HepG2 (cell line): ENCODE data around the gene CNRIP1. TPM values are rescaled to one million over a fixed set of nuclear protein-coding genes. Genes with fewer than 3 reads are reported as not detected.

Source experiments
- ATM ChIP-seq: fragments of 450-650 bp; IDR thresholded peaks from 2 replicates; pipeline ENCODE4 v1.7.1; 2017; ENCODE audit warnings: mild to moderate bottlenecking, borderline replicate concordance
- HNRNPH1 ChIP-seq: fragments of 200-400 bp; formaldehyde crosslinking; optimal IDR thresholded peaks from 2 replicates; pipeline ENCODE3; 2017; ENCODE audit warnings: mild to moderate bottlenecking, low read depth, low read length
- NR1H2 ChIP-seq: sonication (generic); formaldehyde crosslinking; IDR thresholded peaks from 2 replicates; pipeline ENCODE4 v1.8.1; 2022; ENCODE audit warnings: low read depth, missing genetic modification reagents, borderline replicate concordance
- SIN3B ChIP-seq: fragments of 150-350 bp; IDR thresholded peaks from 2 replicates; pipeline ENCODE4 v1.6.1; 2014; ENCODE audit warnings: low read length
- SOX13 ChIP-seq, 3 experiments: fragments of 450-650 bp in 1 of 3; sonication (generic) in 1 of 3; formaldehyde crosslinking in 1 of 3; IDR thresholded peaks in 2 of 3; conservative IDR thresholded peaks in 1 of 3; 2 replicates each; pipeline versions ENCODE4 v1.5.0 to v1.6.1; 2016 to 2020; ENCODE audit warnings: antibody characterized with exemption in 1 of 3, mild to moderate bottlenecking in 1 of 3, missing compliant biosample characterization in 1 of 3, missing genetic modification reagents in 1 of 3, moderate library complexity in 1 of 3
- TGIF2 ChIP-seq: IDR thresholded peaks from 2 replicates; pipeline ENCODE4 v1.6.1; 2016; ENCODE audit warnings: control low read depth, missing compliant biosample characterization
- ZFP1 ChIP-seq: IDR thresholded peaks from 2 replicates; pipeline ENCODE4 v1.6.1; 2016
- ZNF274 ChIP-seq: sonication (generic); formaldehyde crosslinking; IDR thresholded peaks from 2 replicates; pipeline ENCODE4 v1.5.1; 2020; ENCODE audit warnings: mild to moderate bottlenecking, missing genetic modification reagents
- ZNF382 ChIP-seq: sonication (generic); formaldehyde crosslinking; IDR thresholded peaks from 2 replicates; pipeline ENCODE4 v1.5.0; 2020; ENCODE audit warnings: missing genetic modification reagents, mild to moderate bottlenecking, borderline replicate concordance
- ZNF672 ChIP-seq: sonication (generic); formaldehyde crosslinking; IDR thresholded peaks from 2 replicates; pipeline ENCODE4 v1.8.1; 2022; ENCODE audit warnings: missing genetic modification reagents
- polyA plus RNA-seq, 8 experiments: library from polyadenylated mRNA; depleted of rRNA in 3 of 8; stranded (reverse) in 7 of 8; unstranded in 1 of 8; fragments of >200 nt; fragmentation: Illumina TruSeq in 4 of 8; extraction: Trizol in 4 of 8; gene quantifications; 2 replicates each; pipeline versions ENCODE4 v1.2.1 to v1.2.3, GENCODE V29; 2011 to 2016; ENCODE audit warnings: low read depth in 4 of 8, missing spikeins in 1 of 8, mixed read lengths in 1 of 8; ENCODE audit not compliant: insufficient read depth in 1 of 8
- total RNA-seq, 5 experiments: library from RNA; depleted of rRNA; stranded (reverse); fragments of >200 nt; fragmentation: Illumina TruSeq; extraction: Trizol; gene quantifications; 2 replicates each; pipeline ENCODE4 v1.2.3, GENCODE V29; 2016; ENCODE audit warnings: low read depth in 1 of 5
- TF ChIP-seq, protein P1 (sequence below): sonication (generic); formaldehyde crosslinking; IDR thresholded peaks from 2 replicates; pipeline ENCODE4 v1.4.0; 2020; ENCODE audit warnings: mild to moderate bottlenecking, low read depth, missing genetic modification reagents
- TF ChIP-seq, protein P2 (sequence below): fragments of 450-650 bp; IDR thresholded peaks from 2 replicates; pipeline ENCODE4 v1.6.1; 2017; ENCODE audit warnings: mild to moderate bottlenecking
- TF ChIP-seq, protein P3 (sequence below): sonication (generic); formaldehyde crosslinking; IDR thresholded peaks from 2 replicates; pipeline ENCODE4 v1.9.0; 2022; ENCODE audit warnings: low read depth, missing genetic modification reagents

The CNRIP1 gene
- total and polyA plus RNA-seq, 2 of the 13 experiments (the other 11 are each of a cell fraction or from before 2014, with no cell fraction given) = not detected

DNA sequence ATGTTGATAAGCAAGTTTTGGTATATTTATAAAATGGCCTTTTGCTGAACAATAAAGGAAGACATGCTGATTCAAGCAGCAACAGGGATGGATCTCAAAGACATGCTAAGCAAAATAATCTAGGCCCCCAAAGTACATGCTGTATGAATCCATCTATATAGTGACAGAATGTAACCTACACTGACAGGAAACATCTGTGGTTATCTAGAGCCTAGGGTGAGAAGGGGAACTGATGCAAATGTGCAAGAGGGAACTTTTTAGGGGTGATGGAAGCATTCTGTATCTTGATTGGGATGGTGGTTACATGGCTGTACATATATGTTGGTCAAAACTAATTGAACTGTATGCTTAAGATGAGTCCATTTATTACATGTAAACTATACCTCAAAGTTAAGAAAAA lies 24.2 kb downstream of the CNRIP1 start (continued):
- TF ChIP-seq, protein P1, sequence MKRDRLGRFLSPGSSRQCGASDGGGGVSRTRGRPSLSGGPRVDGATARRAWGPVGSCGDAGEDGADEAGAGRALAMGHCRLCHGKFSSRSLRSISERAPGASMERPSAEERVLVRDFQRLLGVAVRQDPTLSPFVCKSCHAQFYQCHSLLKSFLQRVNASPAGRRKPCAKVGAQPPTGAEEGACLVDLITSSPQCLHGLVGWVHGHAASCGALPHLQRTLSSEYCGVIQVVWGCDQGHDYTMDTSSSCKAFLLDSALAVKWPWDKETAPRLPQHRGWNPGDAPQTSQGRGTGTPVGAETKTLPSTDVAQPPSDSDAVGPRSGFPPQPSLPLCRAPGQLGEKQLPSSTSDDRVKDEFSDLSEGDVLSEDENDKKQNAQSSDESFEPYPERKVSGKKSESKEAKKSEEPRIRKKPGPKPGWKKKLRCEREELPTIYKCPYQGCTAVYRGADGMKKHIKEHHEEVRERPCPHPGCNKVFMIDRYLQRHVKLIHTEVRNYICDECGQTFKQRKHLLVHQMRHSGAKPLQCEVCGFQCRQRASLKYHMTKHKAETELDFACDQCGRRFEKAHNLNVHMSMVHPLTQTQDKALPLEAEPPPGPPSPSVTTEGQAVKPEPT (CRISPR knock-in tag) = no peak
- TF ChIP-seq TGIF2 (CRISPR knock-in tag) (no peak), NR1H2 (CRISPR knock-in tag) (no peak), HNRNPH1 (no peak), ATM (no peak), ZFP1 (no peak), SIN3B (no peak), SOX13 (IDR thresholded peaks at IDR 0.05) (no peak), SOX13 (CRISPR knock-in tag; conservative IDR thresholded peaks at IDR 0.05 in 1 of 2, IDR thresholded peaks at IDR 0.05 in 1 of 2) (no peak), ZNF382 (CRISPR knock-in tag) (no peak), ZNF274 (CRISPR knock-in tag) (no peak), ZNF672 (CRISPR knock-in tag) (no peak)
- TF ChIP-seq, protein P2, sequence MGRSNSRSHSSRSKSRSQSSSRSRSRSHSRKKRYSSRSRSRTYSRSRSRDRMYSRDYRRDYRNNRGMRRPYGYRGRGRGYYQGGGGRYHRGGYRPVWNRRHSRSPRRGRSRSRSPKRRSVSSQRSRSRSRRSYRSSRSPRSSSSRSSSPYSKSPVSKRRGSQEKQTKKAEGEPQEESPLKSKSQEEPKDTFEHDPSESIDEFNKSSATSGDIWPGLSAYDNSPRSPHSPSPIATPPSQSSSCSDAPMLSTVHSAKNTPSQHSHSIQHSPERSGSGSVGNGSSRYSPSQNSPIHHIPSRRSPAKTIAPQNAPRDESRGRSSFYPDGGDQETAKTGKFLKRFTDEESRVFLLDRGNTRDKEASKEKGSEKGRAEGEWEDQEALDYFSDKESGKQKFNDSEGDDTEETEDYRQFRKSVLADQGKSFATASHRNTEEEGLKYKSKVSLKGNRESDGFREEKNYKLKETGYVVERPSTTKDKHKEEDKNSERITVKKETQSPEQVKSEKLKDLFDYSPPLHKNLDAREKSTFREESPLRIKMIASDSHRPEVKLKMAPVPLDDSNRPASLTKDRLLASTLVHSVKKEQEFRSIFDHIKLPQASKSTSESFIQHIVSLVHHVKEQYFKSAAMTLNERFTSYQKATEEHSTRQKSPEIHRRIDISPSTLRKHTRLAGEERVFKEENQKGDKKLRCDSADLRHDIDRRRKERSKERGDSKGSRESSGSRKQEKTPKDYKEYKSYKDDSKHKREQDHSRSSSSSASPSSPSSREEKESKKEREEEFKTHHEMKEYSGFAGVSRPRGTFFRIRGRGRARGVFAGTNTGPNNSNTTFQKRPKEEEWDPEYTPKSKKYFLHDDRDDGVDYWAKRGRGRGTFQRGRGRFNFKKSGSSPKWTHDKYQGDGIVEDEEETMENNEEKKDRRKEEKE = no peak
- TF ChIP-seq, protein P3, sequence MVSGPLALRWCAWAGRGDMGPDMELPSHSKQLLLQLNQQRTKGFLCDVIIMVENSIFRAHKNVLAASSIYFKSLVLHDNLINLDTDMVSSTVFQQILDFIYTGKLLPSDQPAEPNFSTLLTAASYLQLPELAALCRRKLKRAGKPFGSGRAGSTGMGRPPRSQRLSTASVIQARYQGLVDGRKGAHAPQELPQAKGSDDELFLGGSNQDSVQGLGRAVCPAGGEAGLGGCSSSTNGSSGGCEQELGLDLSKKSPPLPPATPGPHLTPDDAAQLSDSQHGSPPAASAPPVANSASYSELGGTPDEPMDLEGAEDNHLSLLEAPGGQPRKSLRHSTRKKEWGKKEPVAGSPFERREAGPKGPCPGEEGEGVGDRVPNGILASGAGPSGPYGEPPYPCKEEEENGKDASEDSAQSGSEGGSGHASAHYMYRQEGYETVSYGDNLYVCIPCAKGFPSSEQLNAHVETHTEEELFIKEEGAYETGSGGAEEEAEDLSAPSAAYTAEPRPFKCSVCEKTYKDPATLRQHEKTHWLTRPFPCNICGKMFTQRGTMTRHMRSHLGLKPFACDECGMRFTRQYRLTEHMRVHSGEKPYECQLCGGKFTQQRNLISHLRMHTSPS (CRISPR knock-in tag) = no peak
